ENCODE results near the gene OPN4.

The OPN4 gene

DNA sequence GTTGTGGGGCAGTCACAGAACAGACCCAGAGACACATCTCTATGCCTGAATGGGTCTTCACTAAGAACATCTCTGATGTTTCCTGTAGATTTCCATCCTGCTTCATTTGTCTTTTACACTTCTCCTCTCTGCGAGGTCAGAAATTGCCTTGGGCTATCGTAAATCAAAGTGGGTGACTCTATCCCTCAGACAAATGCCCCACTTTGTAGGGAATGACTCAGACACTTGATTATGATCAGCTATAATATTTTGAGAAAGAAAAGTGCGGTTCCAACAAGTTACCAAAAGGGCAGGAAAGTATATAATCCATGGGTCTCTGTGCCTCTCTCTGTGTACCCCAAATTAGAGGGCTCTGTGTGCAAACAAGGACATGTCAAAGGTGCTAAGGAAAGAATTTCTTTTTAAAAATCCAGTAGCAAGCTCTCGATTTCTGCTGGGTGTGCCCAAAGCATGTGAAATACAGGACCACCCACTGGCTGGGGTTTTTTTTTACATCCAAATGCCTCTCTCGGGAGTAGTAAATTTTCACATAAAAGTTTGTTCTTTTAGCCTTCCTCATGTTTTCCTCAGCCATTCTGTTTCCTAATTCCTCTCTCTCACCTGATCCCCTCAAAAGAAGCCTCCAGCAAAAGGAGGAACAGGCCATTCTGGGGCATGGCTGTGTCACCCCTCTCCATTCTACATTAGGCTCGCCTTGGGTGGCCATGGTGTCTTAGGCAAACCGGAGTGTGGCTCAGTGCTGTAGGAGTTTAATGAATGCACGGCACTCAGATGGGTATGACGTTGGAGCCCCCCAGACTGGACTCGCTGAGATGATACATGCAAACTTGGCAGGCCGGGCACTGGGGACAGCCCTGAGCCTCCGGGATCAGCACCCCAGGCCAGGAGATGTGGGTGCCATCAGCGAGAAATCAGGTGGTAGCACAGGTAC is 6.3 kb upstream of the OPN4 start:
- peak; percentile 39 for DNase-seq (ENCODE audit: low spot score)

DNA sequence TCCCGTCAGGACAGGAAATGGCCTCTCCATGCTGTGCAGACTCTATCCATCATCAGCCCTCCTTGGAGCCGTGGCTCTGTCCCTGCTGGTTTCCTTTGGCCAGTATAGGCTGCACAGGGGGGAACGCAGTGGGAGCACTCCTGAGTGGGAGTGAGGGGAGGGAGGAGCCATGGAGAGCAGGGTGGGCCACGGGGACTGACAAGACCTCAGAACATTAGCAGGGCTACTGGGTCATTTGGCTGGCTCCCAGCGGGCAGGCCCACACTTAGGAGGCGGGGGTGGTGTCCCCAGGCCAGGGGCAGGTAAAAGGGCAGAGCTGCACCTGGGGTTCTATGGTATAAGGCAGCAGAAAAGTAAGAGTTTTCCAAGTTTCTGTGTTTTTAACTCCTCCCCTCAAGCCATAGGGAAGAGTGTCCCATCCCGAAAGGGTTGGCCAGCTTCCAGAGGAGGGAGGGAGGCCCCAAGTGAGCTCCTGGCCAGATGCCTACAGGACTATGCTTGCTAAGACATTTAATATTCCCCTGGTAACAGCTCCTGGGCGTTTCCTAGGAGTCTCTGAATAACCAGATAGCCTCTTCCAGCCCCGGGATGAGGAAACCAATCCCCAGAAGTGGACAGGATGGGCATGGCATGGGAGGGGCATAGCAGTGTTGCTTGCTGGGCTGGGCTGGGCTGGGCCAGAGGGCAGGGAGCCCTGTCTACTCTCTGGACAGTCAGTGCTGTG is 5.5 kb upstream of the OPN4 start:
- peak; percentile 41 for DNase-seq (ENCODE audit: low spot score)

DNA sequence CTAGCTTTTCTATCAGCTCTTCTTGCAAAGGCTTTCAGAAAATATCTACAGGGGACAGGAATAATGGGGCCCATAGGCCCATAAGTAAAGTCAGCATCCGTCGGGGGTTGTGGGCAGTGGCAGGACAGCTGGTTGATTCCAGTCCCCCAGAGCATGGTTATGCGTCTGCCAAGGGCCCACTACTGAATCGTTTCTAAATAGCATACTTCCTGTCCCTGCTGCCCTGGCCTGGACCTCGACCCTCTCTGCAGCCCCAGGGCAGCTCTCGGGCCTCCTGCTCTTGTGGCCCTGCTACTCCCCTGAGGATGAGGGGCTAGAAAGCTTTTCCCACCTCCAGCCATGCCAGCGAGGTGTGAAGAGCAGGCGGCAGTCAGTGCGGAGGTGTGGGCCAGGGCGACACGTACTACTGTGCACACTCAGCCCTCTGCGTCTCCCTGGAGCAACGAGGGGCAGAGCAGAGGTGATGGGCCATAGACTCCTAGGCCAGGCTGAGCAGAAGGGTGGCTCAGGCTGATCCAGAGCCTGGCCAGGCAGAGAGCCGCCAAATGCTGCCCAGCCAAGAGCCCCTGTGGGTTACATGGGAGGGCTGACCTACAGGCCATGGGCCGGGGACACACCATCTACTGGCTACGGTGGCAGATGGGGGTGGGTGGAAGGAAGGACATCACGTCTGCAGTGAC is 4.7 kb upstream of the OPN4 start:
- peak; percentile 39 for DNase-seq (ENCODE audit: low spot score)

DNA sequence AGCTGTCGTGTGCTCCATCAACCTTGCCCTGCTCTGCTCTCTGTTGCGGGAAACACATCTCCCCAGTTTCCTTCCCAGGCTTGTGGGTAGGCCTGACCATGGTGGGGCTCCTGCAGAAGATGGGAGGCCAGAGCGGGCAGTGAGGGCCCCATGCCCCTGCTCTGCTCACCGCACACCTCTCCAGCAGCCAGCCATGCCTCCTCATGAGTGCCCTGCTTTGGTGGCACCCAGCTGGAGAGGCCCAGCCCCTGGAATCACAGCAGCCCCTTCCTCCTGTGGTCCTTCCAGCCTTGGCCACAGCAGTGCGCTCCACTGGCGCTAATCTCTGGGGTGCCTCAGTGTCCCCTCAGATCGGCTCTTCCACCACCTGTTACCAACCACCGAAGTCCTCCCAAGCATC is 4.2 kb upstream of the OPN4 start:
- DNase-seq (ENCODE audit: low spot score) = no peak

DNA sequence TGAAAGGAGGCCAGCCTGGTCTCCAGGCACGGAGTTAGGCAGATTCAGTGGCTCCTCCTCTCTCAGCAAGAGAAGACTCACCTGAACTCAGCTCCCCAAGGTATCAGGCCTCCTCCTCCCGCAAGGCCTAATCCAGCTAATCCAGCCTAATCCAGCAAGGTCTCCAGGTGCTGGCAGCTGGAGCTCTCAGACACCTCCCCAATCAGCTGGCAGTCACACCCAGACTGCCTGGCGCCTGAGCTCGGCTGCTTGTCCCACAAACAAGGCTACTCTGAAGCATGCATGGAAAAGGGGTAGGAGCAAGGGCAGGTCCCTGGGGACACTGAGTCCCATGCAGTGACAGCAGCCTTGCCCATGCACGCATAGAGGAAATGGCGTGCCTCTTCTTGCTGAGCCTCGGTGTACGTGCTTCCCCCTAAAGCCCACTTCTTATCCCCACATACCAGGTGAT is 3.3 kb upstream of the OPN4 start:
- DNase-seq (ENCODE audit: low spot score) = peak; percentile 38

DNA sequence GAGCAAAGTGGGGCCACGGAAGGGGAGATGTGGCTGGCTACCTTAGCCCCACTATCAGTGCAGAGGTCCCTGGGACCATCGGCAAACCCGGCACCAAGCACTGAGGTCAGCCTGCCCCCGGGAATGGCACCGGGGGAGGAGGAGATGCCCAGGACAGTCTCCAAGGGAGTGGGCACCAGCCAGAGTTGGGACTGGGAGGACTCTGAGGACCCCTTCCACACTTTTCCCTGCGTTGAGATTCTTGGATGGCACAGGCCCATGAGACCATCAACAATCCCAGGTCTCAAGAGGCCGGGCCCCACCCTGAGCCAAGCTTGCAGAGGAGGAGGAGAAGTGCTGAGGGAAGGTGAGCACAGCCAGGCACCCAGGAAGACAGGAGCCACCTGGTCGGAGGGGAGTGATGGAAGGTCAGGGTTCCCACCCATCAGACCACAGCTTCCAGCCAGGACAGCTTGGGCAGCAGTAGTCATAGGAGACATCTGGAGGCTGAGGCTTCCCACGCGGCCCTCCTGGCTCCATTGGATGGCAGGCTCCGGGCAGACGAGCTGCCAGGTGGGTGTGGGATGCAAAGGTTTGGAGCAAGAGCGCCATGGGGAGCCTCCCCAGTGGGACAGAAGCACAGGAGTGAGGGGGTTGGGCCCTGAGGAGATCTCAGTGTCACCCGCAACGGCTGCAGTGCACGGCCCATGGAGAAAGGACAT is 2.6 kb upstream of the OPN4 start:
- DNase-seq (ENCODE audit: low spot score) = peak; percentile 41

DNA sequence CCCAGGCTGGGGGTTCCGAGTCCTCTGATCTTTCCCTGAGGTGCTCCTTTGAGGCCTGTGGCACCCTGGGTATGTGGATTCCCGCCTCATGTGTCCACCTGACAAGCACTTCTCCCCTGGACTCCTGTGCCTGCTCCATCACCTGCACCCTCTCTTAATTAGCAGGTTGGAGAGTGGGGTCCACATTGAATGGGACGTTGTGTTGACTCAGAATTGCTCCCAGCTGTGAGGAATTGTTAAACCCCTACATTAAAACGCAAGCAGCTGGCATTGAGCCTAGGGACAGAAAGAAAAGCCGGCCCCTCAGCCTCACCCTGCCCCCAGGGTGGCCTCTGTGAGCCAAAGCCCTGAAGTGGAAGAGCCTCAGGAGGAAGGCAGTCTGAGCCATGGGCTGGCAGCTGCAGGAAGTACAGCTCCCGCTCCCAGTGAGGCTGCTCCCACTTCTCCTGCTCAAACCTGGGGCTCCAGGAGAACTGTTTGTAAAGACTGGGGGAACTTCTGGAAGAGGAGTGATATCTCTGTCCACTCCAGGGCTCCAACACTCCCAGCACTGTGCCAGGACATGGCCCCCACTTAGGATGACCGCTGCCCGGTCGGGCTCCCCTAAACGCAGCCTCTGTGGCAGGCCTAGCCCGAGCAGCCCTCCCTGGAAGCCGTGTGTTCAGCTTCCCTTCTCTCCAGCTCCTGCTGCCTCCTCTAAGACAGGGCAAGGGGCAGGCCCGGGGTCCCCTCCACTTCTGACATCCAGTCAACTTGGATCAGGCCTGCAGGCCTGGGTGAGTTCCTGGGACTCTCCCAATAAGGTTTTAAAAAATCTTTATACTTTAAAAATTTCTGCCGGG is 1.8 kb upstream of the OPN4 start:
- no peak for DNase-seq (ENCODE audit: low spot score)

DNA sequence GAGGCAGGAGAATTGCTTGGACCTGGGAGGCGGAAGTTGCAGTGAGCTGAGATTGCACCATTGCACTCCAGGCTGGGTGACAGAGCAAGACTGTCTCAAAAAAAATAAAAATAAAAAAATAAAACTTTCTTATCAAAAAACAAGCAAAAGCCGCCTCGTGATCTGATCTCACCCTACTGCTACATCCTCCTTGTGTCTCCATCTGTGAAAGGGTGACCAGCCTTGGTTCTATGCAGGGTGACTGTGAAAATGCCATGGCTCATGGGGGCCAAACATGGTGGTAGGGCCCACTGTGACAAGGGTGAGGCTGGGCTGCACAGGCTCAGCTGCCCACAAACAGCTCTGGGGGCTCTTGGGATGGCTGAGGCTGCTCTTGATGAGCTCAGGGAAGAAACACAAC is 968 bp upstream of the OPN4 start:
- DNase-seq (ENCODE audit: low spot score) = no peak

DNA sequence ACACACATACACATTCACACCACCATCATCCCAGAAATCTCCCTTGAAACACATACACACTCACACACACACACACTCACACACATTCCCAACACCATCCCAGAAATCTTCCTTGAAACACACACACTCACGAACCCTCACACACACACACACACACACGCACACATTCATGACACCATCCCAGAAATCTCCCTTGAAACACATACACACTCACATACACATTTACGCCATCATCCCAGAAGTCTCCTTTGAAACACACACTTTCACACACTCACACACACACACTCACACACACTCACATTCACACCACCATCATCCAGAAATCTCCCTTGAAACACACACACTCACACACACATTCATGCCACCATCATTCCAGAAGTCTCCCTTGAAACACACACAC is 360 bp upstream of the OPN4 start:
- no peak for DNase-seq (ENCODE audit: low spot score)

DNA sequence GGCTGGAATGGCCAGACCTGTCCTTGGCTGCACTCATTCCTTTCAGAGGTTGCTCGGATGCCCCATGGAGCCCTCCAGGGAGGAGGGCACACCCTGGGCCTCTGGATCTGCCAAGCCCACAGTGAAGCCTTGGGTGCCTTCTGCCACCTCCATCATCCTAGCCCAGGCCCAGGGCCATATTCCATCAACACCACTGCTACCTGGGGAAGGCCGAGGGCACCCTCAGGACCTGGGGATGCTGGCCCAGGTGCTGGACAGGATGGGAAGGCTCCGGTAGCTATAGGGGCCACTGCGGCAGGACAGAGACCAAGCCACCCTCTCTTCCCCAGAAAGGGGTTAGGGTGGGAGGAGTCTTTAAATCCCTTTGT is 810 bp downstream of the OPN4 start:
- DNase-seq (ENCODE audit: low spot score) = no peak

DNA sequence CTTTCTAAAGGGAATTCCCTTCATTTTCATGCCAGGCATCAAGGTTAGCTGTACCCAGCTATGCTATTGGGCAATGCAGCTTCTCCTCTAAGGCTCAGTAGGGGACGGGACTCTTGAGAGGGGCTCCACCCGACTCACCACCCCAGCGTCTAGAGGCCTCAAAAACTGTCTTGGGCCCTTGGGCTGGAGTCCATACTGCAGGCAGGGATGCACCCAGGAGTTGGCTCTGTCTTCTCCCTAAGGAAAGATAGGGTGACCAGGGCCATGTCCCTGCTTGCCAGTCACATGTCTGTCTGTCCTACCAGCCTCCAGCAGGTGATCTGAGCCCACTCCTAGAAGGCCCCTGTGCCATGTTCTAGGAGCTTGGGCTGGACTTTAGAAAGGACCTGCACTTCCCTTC is 1.2 kb downstream of the OPN4 start:
- DNase-seq (ENCODE audit: low spot score) = no peak

DNA sequence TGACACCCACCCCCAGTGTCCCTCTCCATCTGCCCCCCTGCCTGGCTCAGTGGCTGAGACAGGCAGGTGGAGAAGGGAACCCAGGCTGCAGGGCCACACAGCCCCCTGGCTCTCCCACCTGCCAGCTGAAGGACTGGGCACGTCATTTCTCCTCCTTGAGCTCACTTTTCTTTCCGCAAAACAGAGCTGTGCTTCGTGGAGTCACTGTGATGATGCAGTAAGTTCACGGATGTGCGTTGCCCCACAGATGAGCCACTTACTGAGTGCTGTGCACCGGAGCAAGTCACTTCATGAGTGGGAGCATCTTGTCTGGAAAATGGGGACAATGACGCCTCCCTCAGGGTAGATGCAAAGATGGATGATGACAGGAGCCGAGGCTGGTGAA is 2.7 kb downstream of the OPN4 start:
- DNase-seq (ENCODE audit: low spot score) = no peak

DNA sequence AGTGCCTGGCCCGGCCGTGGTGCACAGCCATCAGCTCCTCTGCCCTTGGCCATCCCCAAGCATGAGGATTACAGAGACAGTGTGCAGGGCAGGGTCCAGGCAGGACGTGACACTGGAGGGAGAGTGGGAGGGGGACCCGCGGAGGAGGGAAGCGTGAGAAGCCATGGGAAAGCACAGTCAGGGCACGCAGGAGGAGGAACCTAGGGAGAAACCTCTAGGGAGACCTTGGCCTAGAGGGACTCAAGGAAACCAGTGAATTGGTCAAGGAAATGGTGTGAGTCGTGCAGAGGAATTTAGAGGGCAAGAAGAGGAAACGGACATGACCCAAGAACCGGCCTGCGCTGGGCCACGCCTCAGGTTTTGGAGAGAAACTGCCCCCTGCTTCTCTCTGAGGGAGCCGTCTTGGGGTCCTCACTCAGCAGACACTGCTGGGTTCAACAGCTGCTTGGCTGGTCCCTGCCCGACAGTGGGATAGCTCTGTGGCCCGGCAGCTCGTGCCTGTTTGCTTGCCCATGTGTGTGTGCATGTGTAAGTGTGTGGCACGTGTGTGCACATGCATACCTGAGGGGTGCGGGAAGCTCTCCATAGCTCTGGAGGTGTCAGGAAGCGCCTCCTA is 3.2 kb downstream of the OPN4 start:
- no peak for DNase-seq (ENCODE audit: low spot score)

DNA sequence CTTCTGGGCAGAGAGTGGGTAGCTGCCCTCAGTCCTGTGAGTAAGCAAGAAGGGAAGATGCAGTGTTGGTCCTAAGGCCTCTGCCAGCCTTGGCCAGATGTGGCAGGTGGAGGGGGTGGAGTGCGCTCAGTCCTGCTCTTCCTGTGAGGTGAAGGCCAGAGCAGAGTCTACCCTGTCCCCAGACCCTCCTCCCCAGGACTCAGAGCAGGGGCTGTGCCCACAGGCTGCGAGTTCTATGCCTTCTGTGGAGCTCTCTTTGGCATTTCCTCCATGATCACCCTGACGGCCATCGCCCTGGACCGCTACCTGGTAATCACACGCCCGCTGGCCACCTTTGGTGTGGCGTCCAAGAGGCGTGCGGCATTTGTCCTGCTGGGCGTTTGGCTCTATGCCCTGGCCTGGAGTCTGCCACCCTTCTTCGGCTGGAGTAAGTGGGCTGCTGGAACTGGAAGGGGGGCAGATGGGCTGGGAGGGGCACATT is 4.0 kb downstream of the OPN4 start:
- DNase-seq (ENCODE audit: low spot score) = no peak

DNA sequence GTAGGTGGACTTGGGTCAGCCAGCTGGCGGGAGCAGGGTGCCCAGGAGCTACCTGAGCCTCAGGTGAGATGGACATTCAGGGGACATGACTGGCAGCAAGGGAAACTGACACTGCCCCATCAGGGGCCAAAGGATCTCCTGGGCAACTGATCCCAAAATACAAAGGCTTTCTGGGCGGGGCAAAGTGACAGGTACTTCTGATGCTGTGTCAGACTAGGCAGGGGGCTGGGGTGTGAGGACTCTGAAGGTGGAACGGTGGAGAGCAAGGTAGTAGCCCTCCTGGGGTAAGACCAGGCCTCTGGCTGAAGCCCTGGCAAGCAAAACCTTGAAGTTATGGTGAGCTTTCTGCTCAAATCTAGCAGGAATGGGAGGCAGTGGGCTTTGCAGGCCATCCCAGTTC is 4.4 kb downstream of the OPN4 start:
- DNase-seq (ENCODE audit: low spot score) = no peak

DNA sequence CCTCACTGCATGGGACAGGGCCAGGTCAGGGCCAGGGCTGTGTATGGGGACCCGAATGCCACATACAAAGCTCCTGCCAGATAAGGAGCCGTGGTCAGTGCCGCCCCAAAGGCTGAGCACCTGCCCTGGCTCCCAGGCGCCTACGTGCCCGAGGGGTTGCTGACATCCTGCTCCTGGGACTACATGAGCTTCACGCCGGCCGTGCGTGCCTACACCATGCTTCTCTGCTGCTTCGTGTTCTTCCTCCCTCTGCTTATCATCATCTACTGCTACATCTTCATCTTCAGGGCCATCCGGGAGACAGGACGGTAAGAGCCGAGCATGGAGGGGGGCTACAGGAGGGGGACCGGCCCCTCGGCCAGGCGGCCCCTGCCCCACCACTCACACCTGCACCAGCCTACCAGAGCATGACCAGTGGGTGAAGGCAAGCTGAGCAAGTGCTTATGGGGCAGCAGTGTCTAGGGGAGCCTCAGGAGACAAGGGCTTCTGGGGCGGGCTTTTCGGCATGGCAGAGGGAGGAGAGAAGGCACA is 4.9 kb downstream of the OPN4 start:
- DNase-seq (ENCODE audit: low spot score) = no peak

DNA sequence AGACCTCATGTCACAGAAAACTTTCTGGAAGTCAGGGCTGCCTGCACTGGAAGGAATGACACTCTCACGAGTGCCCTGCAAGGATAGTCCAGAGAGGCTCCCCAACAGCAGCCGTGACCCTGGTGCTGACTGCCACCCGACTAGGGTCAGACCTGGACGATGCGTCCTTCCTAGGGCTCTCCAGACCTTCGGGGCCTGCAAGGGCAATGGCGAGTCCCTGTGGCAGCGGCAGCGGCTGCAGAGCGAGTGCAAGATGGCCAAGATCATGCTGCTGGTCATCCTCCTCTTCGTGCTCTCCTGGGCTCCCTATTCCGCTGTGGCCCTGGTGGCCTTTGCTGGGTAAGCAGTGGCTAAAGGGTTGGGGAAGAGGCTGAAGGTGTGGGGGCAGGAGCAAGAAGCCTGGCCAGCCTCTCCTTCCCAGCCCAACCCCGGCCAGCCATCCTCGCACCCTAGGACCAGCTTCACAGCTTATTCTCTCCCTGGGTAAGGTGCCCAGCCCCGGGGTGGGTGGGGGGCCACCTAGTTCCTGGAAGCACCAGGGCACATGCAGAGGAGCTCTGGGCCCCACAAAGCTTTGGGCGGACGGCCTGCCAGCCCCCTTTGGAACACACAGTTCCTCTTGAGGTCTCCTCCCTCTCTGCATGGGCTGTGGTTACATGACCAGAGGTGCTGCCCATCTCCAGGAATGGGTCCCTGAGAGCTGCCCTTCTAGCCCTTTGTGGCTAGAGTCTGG is 5.5 kb downstream of the OPN4 start:
- no peak for DNase-seq (ENCODE audit: low spot score)

DNA sequence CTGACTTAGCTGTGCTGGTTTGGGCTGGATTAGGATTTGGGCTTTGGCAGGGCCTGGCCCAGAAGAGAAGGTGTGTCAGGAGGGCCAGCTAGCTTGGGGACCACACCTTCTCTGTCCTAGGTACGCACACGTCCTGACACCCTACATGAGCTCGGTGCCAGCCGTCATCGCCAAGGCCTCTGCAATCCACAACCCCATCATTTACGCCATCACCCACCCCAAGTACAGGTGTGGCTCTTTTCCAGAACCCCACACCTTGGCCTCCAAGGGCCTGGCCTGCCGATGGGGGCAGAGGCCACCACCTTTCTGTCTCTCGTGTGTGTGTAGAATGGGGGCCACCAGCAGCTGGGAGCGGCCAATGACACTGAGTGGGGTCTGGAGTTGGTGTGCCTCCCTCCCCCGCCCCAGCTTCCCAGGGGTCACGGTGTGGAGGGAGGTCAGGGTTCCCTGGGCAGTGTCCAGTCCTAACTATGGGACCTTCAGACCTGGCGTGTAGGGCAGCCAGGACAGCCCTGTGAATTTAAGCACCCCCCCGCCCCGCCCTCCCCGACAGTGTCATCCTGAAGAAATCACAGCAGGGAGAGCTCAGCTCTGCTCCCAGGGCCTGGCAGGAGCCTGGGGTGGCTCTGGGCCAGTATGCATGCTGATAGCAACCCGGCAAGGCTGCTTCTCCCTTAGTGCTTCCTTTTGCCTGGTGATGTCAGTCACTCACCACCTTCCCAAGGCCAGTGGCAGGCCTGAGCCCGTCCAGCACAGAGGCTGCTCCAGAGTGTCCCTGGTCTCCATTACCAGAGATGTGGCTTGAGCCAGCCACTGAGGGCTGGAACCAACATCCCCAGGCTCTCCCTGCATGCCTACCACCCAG is 7.0 kb downstream of the OPN4 start:
- no peak for DNase-seq (ENCODE audit: low spot score)

Data from ecto neural progenitor cell (in vitro differentiated cells).